IMR-90 (cell line): ENCODE results near the gene RGS14.

Experiments
- CEBPB ChIP-seq: IDR thresholded peaks from 2 replicates; pipeline ENCODE4 v1.6.1; 2012; ENCODE audit warnings: low read depth, low read length, improper control_type of control experiment
- MAFK ChIP-seq: IDR thresholded peaks from 2 replicates; pipeline ENCODE4 v1.6.1; 2012; ENCODE audit warnings: low read depth, low read length, improper control_type of control experiment
- POLR2A ChIP-seq: IDR thresholded peaks from 2 replicates; pipeline ENCODE4 v1.6.1; 2012; ENCODE audit warnings: mild to moderate bottlenecking, low read depth, low read length
- RAD21 ChIP-seq: IDR thresholded peaks from 2 replicates; pipeline ENCODE4 v1.6.1; 2012; ENCODE audit warnings: low read length, improper control_type of control experiment
- RFX5 ChIP-seq: IDR thresholded peaks from 2 replicates; pipeline ENCODE4 v1.8.0; 2012; ENCODE audit warnings: low read depth, mild to moderate bottlenecking, low read length, moderate library complexity
- TF ChIP-seq, protein P1 (sequence below): conservative IDR thresholded peaks from 2 replicates; pipeline ENCODE4 v1.5.1; 2012; ENCODE audit warnings: mild to moderate bottlenecking, low read depth, low read length, improper control_type of control experiment

DNA sequence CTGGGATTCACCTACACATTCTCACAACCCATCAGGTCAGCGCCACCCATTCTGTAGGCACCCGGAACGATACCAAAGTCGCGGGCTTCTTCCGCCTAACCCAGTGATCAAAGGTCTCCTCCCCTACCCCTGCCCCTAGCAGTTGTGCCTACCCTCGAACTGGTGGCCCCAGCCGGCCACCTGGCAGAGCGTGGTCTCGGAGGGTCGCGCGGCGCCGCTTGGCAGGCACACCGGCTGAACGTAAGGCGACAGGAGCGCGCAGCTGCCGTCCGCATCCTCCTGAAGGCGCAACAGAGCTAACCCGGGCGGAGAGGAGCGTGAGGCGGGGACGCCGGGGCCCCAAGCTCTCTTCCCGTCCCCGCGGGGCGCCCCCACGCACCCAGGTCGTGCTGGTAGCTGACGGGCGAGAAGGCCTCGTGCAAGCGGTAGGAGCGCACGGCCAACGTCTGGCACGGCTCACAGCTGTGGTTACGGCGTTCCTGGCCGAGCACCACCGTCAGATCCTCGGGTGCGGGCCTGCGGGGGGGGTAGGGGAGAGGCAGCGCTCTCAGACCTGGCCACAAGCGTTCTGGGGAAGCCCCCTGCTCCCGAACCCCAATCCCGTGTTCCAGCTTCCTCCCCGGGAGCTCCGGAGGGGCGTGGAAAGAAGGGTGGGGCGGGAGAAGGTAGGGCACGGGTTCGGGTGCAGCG, 45.5 kb downstream of the RGS14 start:
- TF ChIP-seq, protein P1, sequence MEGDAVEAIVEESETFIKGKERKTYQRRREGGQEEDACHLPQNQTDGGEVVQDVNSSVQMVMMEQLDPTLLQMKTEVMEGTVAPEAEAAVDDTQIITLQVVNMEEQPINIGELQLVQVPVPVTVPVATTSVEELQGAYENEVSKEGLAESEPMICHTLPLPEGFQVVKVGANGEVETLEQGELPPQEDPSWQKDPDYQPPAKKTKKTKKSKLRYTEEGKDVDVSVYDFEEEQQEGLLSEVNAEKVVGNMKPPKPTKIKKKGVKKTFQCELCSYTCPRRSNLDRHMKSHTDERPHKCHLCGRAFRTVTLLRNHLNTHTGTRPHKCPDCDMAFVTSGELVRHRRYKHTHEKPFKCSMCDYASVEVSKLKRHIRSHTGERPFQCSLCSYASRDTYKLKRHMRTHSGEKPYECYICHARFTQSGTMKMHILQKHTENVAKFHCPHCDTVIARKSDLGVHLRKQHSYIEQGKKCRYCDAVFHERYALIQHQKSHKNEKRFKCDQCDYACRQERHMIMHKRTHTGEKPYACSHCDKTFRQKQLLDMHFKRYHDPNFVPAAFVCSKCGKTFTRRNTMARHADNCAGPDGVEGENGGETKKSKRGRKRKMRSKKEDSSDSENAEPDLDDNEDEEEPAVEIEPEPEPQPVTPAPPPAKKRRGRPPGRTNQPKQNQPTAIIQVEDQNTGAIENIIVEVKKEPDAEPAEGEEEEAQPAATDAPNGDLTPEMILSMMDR: no peak
- no peak for TF ChIP-seq RFX5
- no peak for TF ChIP-seq CEBPB
- no peak for TF ChIP-seq RAD21
- TF ChIP-seq POLR2A: no peak
- TF ChIP-seq MAFK: no peak
